Gastrocnemius medialis (tissue), 4 donors: Measurements from ENCODE around the gene CNST.

ENCODE experiments used
- CTCF ChIP-seq, 5 experiments: fragments of 450-650 bp in 3 of 5; fragments of 200-600 bp in 2 of 5; sonication (generic) in 2 of 5; IDR thresholded peaks in 4 of 5; conservative IDR thresholded peaks in 1 of 5; 1 replicate in 4 of 5; 2 replicates in 1 of 5; pipeline ENCODE4 v1.5.1; 2016 to 2019; ENCODE audit warnings: antibody characterized with exemption in 5 of 5, mild to moderate bottlenecking in 3 of 5, moderate library complexity in 3 of 5
- POLR2A ChIP-seq, 2 donors: fragments of 450-650 bp; IDR thresholded peaks; one replicate each; pipeline ENCODE4 v1.6.1; 2017; ENCODE audit warnings: antibody characterized with exemption in 2 of 2, mild to moderate bottlenecking in 2 of 2, moderate library complexity in 2 of 2

- TF ChIP-seq CTCF (IDR thresholded peaks at IDR 0.05 in 4 of 5, conservative IDR thresholded peaks at IDR 0.05 in 1 of 5), result no peak
- no peak for TF ChIP-seq POLR2A (IDR thresholded peaks at IDR 0.05)
These were observed 123.8 kb downstream of the CNST start for GRCh38 chr1:246690100-246690499.
